HCT116 (cell line): ENCODE measurements around the gene TRAIP. TPM values are rescaled to one million over a fixed set of nuclear protein-coding genes. Genes with fewer than 3 reads are reported as not detected.
"Not testable (repeated sequence)": the region's sequence is repeated elsewhere in the genome, so short reads cannot be mapped to it uniquely, and the experiment has no call there.

Experiments
- ATAC-seq: fragments of 200-7000 bp; cut with Tn5 transposase; 2 replicates; pipeline ENCODE4 v1.9.1; 2020; ENCODE audit warnings: mild to moderate bottlenecking, moderate library complexity
- BruUV-seq: library from RNA; stranded (reverse); fragments of 400-500 nt; replicated peaks from 2 replicates; lab custom pipeline; 2021; lab: Mats Ljungman, UMichigan
- CTCF ChIA-PET: fragments of 300-600 bp; sonication (Branson Sonifier 250); formaldehyde crosslinking; loops from one replicate; lab custom pipeline; 2021; ENCODE audit warnings: antibody characterized with exemption; lab: Charles Lee
- POLR2A ChIA-PET: fragments of 300-600, 350-600 bp; sonication (Branson Sonifier 250); formaldehyde crosslinking; loops from one replicate; lab custom pipeline; 2021; ENCODE audit warnings: antibody characterized with exemption; lab: Charles Lee
- RAD21 ChIA-PET, 2 experiments: fragments of 300-600 bp; sonication (Branson Sonifier 250); formaldehyde crosslinking; loops; one replicate each; lab custom pipeline; 2023; ENCODE audit warnings: low total read pairs in 2 of 2; ENCODE audit not compliant: uncharacterized antibody in 2 of 2, unreplicated experiment in 2 of 2, low non-redundant PET in 1 of 2; lab: Charles Lee
- DNase-seq: peaks from one replicate; pipeline ENCODE4 v3.0.0-alpha.2; 2010; ENCODE audit warnings: low read depth, low spot score
- H2AFZ ChIP-seq: fragments of 200-600 bp; shearing (Covaris generic), sonication (generic); 2 replicates; pipeline ENCODE4 v1.6.1; 2017; ENCODE audit warnings: low read depth, mixed run types, mixed read lengths, antibody characterized with exemption, low read length; ENCODE audit not compliant: poor library complexity, severe bottlenecking
- H3K27ac ChIP-seq: 2 replicates; pipeline ENCODE4 v1.5.1; 2012; ENCODE audit warnings: low read depth, low read length
- H3K27me3 ChIP-seq: fragments of 200-600 bp; sonication (generic); 2 replicates; pipeline ENCODE4 v1.6.1; 2016; ENCODE audit warnings: mixed run types, low read length, mixed read lengths; ENCODE audit not compliant: insufficient read depth
- H3K36me3 ChIP-seq, 2 experiments: fragments of 200-500 bp in 1 of 2; fragments of 200-600 bp in 1 of 2; sonication (Bioruptor generic) in 1 of 2; sonication (generic) in 1 of 2; 2 replicates each; pipeline versions ENCODE4 v1.5.1 to v1.6.1; 2014 to 2016; ENCODE audit warnings: low read length in 2 of 2, inconsistent platforms in 1 of 2, mixed read lengths in 1 of 2, mixed run types in 1 of 2; ENCODE audit not compliant: insufficient read depth in 2 of 2, control insufficient read depth in 1 of 2
- H3K4me1 ChIP-seq, 2 experiments: fragments of 200-600 bp in 1 of 2; sonication (generic) in 1 of 2; 2 replicates each; pipeline versions ENCODE4 v1.5.1 to v1.6.1; 2012 to 2017; ENCODE audit warnings: low read length in 2 of 2, inconsistent platforms in 1 of 2, mild to moderate bottlenecking in 1 of 2, mixed read lengths in 1 of 2, mixed run types in 1 of 2, moderate library complexity in 1 of 2; ENCODE audit not compliant: insufficient read depth in 2 of 2, control insufficient read depth in 1 of 2
- H3K4me2 ChIP-seq: fragments of 200-600 bp; sonication (generic); 2 replicates; pipeline ENCODE4 v1.6.1; 2017; ENCODE audit warnings: mixed run types, low read length, mixed read lengths
- H3K4me3 ChIP-seq, 2 experiments: fragments of 200-600 bp in 1 of 2; sonication (generic) in 1 of 2; replicated peaks in 1 of 2; 2 replicates each; pipeline ENCODE4 v1.5.1; 2011 to 2016; ENCODE audit warnings: low read length in 2 of 2, control low read depth in 1 of 2, low read depth in 1 of 2, mild to moderate bottlenecking in 1 of 2, mixed read lengths in 1 of 2, mixed run types in 1 of 2
- H3K79me2 ChIP-seq: fragments of 200-600 bp; sonication (generic); 2 replicates; pipeline ENCODE4 v1.6.1; 2017; ENCODE audit warnings: mild to moderate bottlenecking, mixed run types, low read length, moderate library complexity, mixed read lengths; ENCODE audit not compliant: insufficient read depth
- H3K9ac ChIP-seq: fragments of 200-600 bp; sonication (generic); 2 replicates; pipeline ENCODE4 v1.6.1; 2016; ENCODE audit warnings: low read length, mixed read lengths
- H3K9me2 ChIP-seq: fragments of 200-600 bp; sonication (generic), shearing (Covaris generic); 2 replicates; pipeline ENCODE4 v1.6.1; 2017; ENCODE audit warnings: mixed run types, mild to moderate bottlenecking, moderate library complexity; ENCODE audit not compliant: insufficient read depth
- H3K9me3 ChIP-seq, 2 experiments: fragments of 200-500 bp in 1 of 2; fragments of 200-600 bp in 1 of 2; sonication (Bioruptor generic) in 1 of 2; sonication (generic) in 1 of 2; 2 replicates each; pipeline ENCODE4 v1.6.1; 2014 to 2017; ENCODE audit warnings: low read length in 2 of 2, mixed read lengths in 2 of 2, inconsistent platforms in 1 of 2, low read depth in 1 of 2, mild to moderate bottlenecking in 1 of 2, mixed run types in 1 of 2, moderate library complexity in 1 of 2; ENCODE audit not compliant: control insufficient read depth in 1 of 2, insufficient read depth in 1 of 2
- H4K20me1 ChIP-seq: fragments of 200-600 bp; sonication (generic), shearing (Covaris generic); 2 replicates; pipeline ENCODE4 v1.6.1; 2017; ENCODE audit warnings: mixed run types, mild to moderate bottlenecking, moderate library complexity; ENCODE audit not compliant: insufficient read depth
- CEBPB ChIP-seq: IDR thresholded peaks from 2 replicates; pipeline ENCODE4 v1.6.1; 2012; ENCODE audit warnings: low read depth
- EGR1 ChIP-seq: IDR thresholded peaks from 2 replicates; pipeline ENCODE4 v1.6.1; 2012; ENCODE audit warnings: low read depth
- EZH2 ChIP-seq: fragments of 200-600 bp; sonication (generic); IDR thresholded peaks from 2 replicates; pipeline ENCODE4 v1.6.1; 2017; ENCODE audit warnings: antibody characterized with exemption, mixed run types
- FOSL1 ChIP-seq: IDR thresholded peaks from 2 replicates; pipeline ENCODE4 v1.6.1; 2012; ENCODE audit warnings: low read depth
- JUND ChIP-seq: IDR thresholded peaks from 2 replicates; pipeline ENCODE4 v1.6.1; 2012
- RAD21 ChIP-seq: IDR thresholded peaks from 2 replicates; pipeline ENCODE4 v1.6.1; 2012; ENCODE audit warnings: low read depth, mild to moderate bottlenecking
- SRF ChIP-seq: IDR thresholded peaks from 2 replicates; pipeline ENCODE4 v1.6.1; 2012; ENCODE audit warnings: low read depth
- intact Hi-C: fragments of 100-400 bp; cut with micrococcal nuclease; formaldehyde crosslinking; loops from 2 replicates; pipeline ENCODE4 v1.10.0; 2022
- total RNA-seq: library from RNA; stranded (reverse); gene quantifications from one replicate; pipeline ENCODE4 v1.2.1, GENCODE V29; 2021; ENCODE audit not compliant: unreplicated experiment

TRAIP gene
- total RNA-seq, 1 experiment from 2014 or later = 25.5 TPM

DNA sequence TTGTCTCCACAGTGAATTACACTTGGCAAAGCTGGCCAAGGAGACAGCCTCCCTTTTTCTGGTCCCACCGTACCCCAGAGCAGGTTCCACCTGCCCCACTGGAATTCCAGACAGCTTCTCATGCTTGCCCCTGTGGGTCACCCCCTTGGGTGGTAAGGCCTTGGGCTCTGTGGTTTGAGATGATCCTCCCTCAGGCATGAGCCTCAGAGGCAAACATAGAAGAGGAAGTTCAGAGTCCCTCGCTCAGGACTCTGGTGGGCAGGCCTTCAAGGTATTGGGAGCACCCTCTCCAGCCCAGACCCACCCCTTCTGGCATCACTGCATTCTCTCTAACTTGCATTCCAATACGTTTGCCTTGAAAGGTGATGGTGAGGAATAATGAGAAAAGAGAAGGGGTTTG, 25.0 kb downstream of the TRAIP start (continued):
- no peak for TF ChIP-seq SRF

DNA sequence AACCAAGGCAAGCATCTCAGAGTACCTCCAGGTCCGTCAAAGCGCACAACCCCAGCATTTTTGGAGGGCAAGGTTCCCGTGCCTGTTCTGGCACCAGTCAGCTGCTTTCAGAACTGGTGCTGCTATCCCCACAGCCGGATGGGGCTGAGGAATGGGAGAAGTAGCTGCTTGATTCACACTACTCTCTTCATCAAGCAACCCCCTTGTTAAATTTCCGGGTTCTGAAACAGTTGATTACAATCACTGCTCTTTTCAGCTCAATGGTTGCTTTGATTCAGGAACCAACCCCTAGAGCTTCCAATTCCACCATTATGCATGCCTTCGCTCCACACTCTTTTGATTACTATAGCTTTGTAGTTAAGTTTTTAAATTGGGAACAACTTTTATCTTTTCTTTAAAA, 30.3 kb downstream of the TRAIP start:
- intact Hi-C loops = no loop called here
- POLR2A ChIA-PET = no interaction called here
- H3K9me3 ChIP-seq = no peaks in the 10 kb centered on the region

DNA sequence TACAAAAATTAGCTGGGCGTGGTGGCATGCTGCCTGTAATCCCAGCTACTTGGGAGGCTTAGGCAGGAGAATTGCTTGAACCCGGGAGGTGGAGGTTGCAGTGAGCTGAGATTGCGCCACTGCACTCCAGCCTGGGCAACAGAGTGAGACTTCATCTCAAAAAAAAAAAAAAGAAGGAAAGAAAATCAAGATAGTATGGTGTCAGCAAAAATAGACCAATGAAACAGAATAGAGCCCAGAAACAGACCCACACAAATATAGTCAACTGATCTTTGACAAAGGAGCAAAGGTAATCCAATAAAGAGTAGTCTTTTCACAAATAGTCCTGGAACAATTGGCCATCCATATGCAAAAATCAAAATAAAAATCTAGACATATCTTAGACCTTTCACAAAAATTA, 33.2 kb downstream of the TRAIP start:
- POLR2A ChIA-PET, H3K9ac ChIP-seq, H3K36me3 ChIP-seq, H3K4me1 ChIP-seq, H4K20me1 ChIP-seq, DNase-seq, H3K27me3 ChIP-seq, RAD21 ChIA-PET, H3K9me3 ChIP-seq, H3K4me2 ChIP-seq, intact Hi-C loops, H3K9me2 ChIP-seq, BruUV-seq, H2AFZ ChIP-seq, H3K4me3 ChIP-seq, H3K27ac ChIP-seq, ATAC-seq, H3K79me2 ChIP-seq: not testable (repeated sequence)
- CTCF ChIA-PET = interaction anchor here (0.9 kb wide), 1 partner anchor 20 kb away, joined by 3 read pairs; no protein-coding TSS in a partner anchor

More for the DNA sequence above, 30.3 kb downstream of the TRAIP start:
- Histone ChIP-seq H2AFZ (no peak overlapping the region), H3K36me3 (peaks cover 8 to 11% of the 10 kb centered on the region in 2 experiments; a peak in 3 of 4 replicates), H4K20me1 (no peaks in the 10 kb centered on the region), H3K4me2 (no peak overlapping the region), H3K79me2 (no peaks in the 10 kb centered on the region), H3K9ac (no peak overlapping the region), H3K9me2 (no peaks in the 10 kb centered on the region), H3K4me1 (no peaks in the 10 kb centered on the region), H3K27me3 (no peaks in the 10 kb centered on the region), H3K27ac (no peak overlapping the region), H3K4me3 (no peak overlapping the region)
- no TSS peak for BruUV-seq
- TF ChIP-seq FOSL1 (no peak), EGR1 (no peak), EZH2 (no peak), JUND (no peak), RAD21 (no peak), CEBPB (no peak)
- ATAC-seq = no peak
- CTCF ChIA-PET = no interaction called here
- no peak for DNase-seq
- RAD21 ChIA-PET = no interaction called here
